ENCODE results near the gene GABRR1.

DNA sequence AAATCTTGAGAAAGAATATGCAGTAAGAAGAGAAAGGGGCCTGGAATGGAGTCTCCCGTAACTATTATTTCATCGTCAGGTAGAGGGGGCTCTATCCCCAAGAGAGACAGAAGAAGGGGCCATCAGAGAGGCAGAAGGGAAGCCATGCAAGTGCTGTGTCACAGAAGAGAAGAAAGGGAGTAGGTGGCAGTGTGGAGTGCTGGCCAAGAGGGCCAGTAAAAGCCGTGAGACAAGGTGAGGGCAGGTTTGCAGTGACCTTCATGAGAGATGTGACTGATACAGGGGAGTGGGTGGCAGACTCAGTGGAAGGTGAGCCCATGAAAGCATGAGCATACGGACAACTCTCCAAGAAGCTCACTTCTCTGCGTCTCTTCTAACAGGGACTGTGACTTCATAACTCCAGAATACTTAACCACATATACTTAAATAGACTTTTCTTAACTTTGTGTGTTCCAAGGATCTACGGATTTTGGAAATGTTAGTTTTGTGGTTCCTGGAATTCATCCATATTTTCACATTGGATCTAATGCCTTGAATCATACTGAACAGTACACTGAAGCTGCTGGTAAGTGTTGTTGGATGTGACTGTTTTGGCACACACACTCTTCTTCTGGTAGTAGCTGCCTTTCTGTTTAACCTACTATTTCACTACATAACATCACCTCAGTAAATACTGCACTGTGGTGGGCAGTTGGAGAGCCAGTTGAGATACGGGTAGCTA, 55.7 kb downstream of the GABRR1 start:
- TF ChIP-seq EP300 (IDR thresholded peaks at IDR 0.05), result no peak
- TF ChIP-seq, protein P1, sequence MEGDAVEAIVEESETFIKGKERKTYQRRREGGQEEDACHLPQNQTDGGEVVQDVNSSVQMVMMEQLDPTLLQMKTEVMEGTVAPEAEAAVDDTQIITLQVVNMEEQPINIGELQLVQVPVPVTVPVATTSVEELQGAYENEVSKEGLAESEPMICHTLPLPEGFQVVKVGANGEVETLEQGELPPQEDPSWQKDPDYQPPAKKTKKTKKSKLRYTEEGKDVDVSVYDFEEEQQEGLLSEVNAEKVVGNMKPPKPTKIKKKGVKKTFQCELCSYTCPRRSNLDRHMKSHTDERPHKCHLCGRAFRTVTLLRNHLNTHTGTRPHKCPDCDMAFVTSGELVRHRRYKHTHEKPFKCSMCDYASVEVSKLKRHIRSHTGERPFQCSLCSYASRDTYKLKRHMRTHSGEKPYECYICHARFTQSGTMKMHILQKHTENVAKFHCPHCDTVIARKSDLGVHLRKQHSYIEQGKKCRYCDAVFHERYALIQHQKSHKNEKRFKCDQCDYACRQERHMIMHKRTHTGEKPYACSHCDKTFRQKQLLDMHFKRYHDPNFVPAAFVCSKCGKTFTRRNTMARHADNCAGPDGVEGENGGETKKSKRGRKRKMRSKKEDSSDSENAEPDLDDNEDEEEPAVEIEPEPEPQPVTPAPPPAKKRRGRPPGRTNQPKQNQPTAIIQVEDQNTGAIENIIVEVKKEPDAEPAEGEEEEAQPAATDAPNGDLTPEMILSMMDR (IDR thresholded peaks at IDR 0.05), result no peak
